ENCODE data around the gene HSPA5.
"Not testable (repeated sequence)": the region's sequence is repeated elsewhere in the genome, so short reads cannot be mapped to it uniquely, and the experiment has no call there.

Gene HSPA5

DNA sequence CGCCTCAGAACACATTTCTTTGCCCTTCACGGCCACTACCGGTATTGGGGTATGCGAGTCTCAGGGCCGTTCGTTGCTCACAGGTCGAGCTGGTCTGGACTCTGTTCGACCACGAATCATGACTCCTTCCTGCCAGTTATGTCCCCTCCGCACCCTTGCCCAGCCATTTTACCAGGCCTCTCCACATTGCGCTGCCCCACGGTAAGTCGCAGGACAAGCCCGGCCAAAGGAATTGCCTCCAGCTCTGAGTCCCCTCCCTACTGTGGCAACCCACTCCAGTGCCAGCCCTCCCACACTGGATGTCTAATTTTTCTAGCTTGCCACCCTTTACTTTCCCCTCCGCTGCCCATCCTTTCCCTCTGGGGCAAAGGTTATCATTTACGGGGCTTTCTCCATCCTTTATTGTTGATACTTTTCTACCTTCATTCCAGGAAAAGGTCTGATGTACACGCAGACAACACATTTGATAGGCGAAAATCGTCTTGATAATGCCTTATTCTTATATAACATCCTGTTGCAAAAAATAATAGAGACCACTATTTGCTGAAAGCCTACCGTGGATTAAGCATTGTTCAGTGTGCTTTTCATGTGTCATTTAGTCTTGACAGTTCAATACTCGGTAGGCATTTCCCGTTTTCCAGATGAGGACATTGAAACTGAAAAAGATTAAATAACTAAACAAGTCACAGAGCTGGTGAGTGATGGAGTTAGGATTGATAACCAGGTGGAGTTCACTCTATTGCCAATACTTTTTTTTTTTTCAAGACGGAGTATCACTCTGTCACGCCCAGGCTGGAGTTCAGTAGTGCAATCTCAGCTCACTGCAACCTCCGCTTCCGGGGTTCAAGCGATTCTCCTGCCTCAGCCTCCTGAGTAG, 958 bp upstream of the HSPA5 start:
- DNase-seq (ENCODE audit: low read depth): no peak

DNA sequence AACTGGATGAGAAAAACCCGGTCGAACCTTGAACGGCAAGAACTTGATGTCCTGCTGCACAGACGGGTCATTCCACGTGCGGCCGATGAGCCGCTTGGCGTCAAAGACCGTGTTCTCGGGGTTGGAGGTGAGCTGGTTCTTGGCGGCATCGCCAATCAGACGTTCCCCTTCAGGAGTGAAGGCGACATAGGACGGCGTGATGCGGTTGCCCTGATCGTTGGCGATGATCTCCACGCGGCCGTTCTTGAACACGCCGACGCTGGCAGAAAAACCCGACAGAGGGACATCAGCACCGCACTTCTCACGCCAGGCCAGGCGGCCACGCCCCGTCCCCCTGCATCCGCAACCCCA, 519 bp downstream of the HSPA5 start:
- no peak for DNase-seq (ENCODE audit: low read depth)

DNA sequence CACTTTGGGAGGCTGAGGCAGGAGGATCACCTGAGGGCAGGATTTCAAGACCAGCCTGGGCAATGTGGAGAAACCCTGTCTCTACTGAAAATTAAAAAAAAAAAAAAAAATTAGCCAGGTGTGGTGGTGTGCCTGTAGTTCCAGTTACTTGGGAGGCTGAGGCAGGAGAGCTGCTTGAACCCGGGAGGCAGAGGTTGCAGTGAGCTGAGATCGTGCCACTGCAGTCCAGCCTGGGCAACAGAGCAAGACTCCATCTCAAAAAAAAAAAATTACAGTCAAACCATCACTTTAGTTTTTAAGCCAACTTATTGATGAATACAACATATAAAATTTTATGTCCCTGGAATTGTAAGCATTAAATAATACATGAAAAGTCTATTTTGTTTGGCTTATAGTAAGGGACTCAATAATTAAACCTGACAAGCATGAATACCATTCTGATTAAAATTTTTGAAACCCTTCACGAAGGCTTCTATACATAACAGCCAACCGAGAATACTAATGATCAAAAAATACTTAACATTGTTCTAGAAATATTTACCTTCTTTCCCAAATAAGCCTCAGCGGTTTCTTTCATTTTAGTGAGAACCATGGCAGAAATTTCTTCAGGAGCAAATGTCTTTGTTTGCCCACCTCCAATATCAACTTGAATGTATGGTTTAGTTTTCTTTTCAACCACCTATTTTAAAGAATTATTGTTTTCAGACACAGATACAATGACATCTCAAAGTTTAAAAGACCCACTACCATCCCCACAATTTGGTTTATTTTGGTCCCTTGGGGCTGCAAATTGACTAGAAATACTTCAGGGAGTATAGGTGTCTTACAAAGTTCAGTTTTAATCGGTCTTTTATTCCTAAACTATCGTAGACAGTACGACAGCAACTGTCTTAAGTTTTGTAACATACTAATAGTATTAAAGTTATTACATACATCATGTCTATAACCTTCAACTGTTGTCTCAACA, 1.2 kb downstream of the HSPA5 start:
- no peak for DNase-seq (ENCODE audit: low read depth)

DNA sequence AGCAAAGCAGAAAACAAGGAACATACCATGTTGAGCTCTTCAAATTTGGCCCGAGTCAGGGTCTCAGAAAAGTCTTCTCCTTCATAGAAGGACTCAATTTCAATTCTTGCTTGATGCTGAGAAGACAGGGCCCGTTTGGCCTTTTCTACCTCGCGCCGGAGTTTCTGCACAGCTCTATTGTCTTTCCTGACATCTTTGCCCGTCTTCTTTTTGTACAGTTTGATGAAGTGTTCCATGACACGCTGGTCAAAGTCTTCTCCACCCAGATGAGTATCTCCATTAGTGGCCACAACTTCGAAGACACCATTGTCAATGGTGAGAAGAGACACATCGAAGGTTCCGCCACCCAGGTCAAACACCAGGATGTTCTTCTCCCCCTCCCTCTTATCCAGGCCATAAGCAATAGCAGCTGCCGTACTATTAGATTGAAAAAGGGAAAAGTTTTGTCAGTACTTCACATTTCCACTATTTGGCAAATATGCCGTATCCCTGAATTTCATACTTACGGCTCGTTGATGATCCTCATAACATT, 2.2 kb downstream of the HSPA5 start:
- DNase-seq (ENCODE audit: low read depth): no peak

DNA sequence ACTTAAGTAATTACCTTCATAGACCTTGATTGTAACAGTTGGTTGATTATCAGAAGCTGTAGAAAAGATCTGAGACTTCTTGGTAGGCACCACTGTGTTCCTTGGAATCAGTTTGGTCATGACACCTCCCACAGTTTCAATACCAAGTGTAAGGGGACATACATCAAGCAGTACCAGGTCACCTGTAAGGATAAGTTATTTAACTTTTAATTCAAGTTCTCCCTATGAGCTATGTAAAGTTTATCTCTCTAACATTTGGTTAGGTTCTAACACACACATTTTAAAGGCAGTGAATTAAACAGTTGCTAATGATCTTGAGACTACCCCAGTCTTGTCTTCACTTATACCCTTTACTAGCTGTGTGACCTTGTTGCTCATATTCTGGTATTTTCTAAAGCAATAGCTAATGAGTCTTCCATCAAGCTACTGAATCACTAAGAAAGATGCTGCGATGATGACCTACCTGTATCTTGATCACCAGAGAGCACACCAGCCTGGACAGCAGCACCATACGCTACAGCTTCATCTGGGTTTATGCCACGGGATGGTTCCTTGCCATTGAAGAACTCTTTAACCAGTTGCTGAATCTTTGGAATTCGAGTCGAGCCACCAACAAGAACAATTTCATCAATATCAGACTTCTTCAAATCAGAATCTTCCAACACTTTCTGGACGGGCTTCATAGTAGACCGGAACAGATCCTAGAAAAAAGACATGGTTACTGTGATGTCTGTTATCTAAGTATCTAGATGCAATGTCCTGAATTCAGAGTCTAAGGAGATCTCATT, 2.8 kb downstream of the HSPA5 start:
- no peak for DNase-seq (ENCODE audit: low read depth)

DNA sequence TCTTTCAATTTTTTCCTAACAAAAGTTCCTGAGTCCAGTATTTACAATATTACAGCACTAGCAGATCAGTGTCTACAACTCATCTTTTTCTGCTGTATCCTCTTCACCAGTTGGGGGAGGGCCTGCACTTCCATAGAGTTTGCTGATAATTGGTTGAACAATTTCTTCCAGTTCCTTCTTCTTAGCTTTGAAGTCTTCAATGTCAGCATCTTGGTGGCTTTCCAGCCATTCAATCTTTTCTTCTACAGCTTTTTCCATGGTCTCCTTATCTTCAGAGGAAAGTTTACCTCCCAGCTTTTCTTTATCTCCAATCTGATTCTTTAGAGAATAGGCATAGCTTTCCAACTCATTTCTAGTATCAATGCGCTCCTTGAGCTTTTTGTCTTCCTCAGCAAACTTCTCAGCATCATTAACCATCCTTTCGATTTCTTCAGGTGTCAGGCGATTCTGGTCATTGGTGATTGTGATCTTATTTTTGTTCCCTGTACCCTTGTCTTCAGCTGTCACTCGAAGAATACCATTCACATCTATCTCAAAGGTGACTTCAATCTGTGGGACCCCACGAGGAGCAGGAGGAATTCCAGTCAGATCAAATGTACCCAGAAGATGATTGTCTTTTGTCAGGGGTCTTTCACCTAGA, 4.5 kb downstream of the HSPA5 start:
- DNase-seq (ENCODE audit: low read depth): not testable (repeated sequence)

DNA sequence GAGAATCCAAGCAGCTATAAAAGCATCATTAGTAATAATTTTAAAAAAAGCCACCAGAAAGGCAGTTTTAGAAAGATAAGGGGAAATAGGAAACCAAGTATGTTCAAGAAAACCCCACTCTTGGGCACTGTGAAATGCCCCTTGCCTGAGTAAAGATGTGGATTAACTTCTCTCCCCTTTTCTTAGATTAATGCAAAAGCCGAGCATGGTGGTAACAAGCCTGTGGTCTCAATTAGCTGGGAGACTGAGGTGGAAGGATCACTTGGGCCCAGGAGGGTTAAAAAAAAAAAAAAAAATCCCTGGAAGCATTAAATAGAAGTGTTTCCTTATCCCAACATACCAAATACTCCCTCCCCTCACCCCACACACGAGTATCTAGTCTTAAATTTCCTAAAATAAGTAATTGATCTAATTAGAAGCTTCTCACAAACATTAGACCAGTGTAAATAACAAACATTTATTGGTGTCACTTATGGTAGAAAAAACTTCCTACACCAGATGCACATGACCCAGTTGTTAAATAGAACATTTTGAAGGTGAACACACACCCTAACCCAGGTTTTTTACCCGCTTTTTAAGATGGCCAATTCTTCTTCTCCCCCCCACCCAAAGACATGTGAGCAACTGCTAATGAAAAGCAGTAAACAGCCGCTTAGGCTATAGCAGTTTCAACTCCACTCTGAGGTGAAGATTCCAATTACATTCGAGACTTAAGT, 5.2 kb downstream of the HSPA5 start:
- no peak for DNase-seq (ENCODE audit: low read depth)

DNA sequence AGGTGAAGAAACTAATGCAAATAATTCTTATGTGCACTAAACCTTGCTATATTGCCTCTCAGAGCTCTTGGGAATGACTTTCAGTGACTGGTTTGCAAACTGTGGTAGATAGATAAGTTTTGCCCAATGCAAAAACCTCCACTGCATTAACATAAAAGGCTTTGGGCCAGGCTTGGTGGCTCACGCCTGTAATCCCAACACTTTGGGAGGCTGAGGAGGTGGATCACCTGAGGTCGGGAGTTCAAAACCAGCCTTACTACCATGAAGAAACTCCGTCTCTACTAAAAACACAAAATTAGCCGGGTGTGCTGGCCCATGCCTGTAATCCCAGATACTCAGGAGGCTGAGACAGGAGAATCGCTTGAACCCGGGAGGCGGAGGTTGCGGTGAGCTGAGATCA, 7.0 kb downstream of the HSPA5 start:
- DNase-seq (ENCODE audit: low read depth): not testable (repeated sequence)

DNA sequence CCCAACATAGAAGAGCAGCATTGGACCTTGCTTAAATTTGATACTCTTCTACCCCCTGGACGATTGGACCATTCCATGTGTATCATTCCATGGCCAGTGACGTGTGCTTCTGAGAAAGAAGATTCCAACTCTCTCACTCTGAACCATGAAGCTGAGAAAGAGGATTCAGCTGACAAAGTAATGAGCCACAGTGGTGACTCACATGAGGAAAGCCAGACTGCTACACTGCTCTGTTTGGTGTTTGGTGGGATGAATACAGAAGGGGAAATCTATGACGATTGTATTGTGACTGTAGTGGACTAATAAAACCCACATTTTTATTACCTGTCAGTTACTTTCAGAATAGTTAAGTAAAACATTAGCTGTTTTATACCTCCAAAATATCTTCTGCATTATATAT, 7.5 kb downstream of the HSPA5 start:
- peak; percentile 96 for DNase-seq (ENCODE audit: low read depth)

DNA sequence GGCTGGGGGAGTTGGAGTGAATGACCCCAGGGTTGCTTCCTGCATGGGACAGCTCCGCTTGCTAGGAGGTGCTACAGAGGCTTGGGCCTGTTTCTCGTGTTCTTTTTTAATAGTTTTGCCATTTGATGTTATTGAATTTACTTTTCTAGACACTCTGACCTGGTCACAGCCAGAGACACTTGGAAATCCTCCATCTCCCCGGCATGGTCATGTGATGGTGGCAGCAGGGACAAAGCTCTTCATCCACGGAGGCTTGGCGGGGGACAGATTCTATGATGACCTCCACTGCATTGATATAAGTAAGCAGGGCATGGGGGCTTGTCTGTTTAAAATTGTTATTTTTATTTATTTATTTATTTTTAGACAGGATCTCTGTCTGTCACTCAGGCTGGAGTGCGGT, 13.4 kb downstream of the HSPA5 start:
- DNase-seq (ENCODE audit: low read depth): no peak

DNA sequence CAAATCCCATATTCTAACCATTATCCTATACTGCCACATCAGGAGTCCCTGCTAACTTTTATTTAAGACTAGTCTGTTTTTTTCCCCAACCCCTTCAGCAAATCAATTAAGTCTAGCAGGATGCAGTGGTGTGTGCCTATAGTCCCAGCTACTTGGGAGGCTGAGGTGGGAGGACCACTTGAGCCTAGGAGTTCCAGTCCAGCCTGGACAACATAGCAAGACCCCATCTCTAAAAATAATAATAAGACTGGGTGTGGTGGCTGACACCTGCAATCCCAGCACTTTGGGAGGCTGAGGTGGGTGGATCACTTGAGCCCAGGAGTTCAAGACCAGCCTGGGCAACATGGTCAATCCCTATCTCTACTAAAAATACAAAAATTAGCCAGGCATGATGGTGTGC, 16.3 kb downstream of the HSPA5 start:
- DNase-seq (ENCODE audit: low read depth): not testable (repeated sequence)

DNA sequence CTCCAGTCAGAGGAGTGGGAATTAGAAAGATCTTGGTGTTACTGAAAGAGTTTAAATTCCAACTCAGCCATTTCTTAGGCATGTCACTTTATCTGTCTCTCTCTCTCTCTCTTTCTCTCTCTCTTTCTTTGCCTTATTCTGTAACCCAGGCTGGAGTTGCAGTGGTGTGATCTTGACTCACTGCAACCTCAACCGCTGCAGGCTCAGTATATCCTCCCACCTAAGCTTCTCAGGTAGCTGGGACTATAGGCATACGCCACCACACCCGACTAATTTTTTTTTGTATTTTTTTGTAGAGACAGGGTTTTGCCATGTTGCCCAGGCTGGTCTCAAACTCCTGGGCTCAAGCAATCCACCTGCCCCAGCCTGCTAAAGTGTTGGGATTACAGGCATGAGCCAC, 22.5 kb downstream of the HSPA5 start:
- DNase-seq (ENCODE audit: low read depth): no peak

DNA sequence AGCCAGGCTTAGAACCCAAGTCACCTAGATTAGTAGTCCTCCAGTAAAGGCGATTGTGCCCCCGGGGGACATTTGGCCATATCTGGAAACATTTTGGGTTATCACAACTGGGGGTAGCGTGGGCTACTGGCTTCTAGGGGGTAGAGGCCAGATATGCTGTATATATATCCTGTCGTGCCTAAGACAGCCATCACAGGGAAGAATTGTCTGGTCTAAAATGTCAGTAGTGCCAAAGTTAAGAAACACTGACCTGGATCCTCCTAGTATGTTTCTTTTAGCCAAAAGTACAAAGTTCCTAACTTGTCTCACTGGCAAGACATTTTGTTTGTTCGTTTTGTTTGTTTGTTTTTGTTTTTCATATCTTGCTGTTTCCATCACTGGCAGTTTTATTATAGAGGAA, 27.0 kb downstream of the HSPA5 start:
- DNase-seq (ENCODE audit: low read depth): no peak

DNA sequence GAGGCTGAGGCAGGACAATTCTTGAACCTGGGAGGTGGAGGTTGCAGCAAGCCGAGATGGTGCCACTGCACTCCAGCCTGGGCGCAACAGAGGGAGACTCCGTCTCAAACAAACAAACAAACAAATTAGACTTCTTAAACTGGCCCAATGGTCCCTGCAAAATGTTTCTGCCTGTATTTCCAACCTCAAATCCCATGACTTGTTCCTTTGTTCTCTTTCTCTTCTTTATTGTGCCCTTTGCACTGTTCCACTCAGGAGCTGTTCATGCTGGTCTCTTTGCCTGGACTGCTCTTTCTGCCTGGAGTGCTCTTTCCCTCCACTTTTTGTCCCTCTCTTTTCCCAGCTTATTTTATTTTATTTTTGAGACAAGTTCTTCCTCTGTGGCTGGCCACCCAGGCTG, 36.7 kb downstream of the HSPA5 start:
- DNase-seq (ENCODE audit: low read depth): no peak

DNA sequence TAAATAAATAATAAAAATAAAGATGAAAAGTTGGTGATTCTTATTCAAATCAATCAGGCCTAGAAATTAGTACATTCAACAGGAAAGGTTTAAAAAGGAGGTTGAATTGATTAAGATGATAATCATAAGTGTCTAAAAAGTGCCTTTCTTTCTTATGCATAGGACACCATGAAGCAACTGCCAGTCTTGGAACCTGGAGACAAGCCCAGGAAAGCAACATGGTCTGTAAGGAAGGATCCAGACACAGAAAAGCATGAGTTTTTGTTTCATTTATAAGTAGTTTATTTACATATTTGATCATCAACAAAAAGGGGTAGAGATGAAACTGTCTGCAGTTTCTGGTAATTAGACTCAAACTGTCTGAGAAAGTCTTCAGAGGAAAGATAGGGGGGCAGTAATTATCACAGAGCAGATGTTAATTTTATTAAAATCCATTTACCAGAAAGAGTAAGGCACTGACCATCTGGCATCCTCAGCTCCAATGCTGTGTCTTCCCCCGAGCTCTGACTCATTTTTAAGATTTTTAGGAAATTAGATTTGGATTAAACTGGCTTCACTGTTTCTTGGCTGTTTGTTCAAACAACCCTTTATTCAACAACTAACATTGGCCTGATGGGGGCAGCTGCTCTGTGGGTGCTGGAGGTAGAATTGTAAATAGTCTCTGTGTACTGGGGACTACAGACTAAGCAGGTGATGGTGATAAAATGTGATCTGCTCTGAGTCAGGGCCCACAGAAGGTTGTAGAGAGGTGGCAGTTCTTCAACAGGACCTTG, 38.1 kb downstream of the HSPA5 start:
- no peak for DNase-seq (ENCODE audit: low read depth)

DNA sequence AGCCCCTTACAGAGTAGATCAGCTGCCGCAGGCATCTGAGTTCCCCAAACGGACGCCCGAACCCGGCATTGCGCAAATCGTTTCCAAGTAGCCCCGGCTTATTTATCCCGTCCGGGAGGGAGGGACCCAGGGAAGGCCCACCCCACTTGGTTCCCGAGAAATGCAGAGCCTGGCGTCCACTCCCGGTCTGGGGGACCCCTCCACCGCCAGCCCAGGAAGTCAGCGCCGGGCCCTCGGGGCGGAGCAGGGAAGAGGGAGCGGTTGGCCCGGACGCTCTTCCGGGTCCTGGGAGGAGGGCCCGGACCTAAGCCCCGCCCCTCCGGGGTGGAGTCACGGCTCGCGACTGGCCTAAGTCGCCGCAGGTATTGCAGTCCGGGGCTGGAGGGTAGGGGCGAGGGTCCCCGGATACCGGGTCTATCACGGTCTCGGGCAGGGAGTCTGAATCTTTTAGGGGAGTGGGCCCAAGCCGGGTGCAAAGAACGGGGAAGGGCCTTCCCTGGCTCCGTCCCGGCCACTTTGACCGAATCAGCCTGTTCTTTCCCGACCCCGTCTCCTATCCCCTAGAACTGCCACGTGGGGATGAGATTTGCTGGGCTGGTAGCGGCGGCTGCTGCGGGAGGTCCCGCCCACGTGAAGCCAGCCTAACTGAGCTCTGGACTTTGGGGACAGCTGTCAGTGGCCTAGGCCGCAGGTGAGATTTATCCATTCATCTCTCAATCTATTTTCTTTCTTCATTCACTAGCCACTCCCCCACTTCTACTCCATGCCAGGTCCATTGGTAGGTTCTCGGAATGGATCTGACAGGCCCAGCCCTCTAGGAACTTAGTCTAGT, 40.7 kb downstream of the HSPA5 start, which contains the start of gene RABEPK:
Gene RABEPK, plus strand, starts transcription at position 327 of the 832 bp plus-strand sequence. CDS start 2,472 bp downstream, outside the sequence.
- peak; percentile 86 for DNase-seq (ENCODE audit: low read depth)

DNA sequence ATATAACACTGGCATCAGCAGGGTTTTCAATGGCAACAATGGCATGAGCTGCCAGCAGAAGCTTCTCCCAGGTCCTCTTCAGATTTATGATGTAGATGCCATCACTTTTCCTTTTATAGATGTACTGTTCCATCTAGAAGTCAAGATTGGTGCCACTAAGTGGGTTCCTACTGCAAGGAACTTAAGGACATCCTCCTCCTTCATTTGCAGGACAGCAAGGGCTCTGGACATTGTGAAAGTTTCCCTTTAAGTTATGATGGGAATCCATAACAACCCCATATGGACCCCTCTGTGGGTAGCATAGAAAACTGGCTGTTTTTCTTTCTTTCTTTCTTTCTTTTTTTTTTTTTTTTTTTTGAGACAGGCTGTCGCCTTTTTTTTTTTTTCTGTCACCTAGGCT, 45.6 kb downstream of the HSPA5 start:
- DNase-seq (ENCODE audit: low read depth): not testable (repeated sequence)

DNA sequence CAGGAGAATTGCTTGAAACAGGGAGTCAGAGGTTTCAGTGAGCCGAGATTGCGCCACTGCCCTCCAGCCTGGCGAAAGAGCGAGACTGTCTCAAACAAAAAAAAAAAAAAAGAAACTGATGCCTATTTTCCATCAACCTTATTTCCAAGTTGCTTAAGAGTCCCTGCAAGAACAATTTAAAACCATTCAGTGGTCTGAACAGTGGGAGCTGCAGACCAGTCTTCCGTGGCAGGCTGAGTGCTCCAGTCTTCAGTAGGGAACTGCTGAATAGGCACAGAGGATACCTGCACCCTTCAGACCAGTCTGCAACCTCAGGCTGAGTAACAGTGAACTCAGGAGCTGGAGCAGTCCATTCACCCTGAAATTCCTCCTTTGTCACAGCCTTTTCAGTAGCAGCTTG, 46.7 kb downstream of the HSPA5 start:
- not testable (repeated sequence) for DNase-seq (ENCODE audit: low read depth)

DNA sequence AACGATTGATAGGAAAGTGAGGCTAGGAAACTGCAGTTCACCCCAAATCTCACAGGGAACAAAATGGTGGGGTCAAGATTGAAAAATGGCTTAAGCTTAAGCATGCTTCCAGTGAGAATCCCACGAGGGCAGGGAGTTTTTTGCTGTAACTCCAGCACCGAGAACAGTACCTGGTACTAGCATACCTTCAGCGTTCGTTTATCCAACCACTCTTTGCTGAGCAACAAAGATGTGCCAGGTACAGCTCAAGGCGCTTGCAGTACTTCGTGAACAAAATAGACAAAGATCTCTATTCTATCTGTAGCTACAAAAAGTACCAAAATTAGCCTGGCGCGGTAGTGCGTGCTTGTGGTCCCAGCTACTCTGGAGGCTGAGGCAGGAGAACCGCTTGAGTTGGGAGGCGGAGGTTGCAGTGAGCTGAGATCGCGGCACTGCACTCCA, 50.8 kb downstream of the HSPA5 start:
- DNase-seq (ENCODE audit: low read depth): no peak
